ENCODE results near the gene TSHZ1.

TSHZ1 gene, protein sequence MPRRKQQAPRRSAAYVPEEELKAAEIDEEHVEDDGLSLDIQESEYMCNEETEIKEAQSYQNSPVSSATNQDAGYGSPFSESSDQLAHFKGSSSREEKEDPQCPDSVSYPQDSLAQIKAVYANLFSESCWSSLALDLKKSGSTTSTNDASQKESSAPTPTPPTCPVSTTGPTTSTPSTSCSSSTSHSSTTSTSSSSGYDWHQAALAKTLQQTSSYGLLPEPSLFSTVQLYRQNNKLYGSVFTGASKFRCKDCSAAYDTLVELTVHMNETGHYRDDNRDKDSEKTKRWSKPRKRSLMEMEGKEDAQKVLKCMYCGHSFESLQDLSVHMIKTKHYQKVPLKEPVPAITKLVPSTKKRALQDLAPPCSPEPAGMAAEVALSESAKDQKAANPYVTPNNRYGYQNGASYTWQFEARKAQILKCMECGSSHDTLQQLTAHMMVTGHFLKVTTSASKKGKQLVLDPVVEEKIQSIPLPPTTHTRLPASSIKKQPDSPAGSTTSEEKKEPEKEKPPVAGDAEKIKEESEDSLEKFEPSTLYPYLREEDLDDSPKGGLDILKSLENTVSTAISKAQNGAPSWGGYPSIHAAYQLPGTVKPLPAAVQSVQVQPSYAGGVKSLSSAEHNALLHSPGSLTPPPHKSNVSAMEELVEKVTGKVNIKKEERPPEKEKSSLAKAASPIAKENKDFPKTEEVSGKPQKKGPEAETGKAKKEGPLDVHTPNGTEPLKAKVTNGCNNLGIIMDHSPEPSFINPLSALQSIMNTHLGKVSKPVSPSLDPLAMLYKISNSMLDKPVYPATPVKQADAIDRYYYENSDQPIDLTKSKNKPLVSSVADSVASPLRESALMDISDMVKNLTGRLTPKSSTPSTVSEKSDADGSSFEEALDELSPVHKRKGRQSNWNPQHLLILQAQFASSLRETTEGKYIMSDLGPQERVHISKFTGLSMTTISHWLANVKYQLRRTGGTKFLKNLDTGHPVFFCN (N-terminal part only)

DNA sequence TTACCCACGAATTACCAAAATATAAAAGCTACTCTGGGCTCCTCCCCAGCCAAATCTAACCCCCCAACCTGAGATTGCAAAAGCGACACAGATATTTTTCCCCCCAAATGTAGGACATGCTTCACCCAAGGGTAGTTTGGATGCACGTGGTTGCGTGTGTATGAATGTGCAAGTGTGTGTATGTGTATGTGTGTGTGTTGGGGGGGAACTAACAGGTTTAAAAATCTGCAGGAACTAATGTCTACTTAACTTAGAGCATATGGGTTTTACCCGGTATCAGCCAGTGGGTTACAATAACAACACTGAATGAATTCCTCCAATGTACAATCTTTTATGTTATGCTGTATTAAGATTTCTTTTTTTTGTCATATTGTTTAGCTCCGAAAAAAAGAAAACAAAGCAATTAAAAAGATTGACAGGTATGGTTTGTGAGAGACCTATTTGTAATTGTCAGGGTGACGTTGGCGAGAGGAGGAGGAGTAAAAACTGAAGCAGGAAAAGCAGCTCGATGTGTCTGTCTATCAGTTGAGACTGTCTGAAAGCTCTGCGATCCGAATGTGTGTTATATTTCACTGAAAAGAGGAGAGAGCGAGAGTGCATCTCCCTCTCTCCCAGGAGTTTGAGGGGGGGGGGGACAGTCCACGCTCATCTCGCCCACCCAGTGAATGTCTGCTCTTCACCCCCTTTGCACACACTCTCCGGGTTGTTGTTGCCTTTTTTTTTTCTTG is at the start of gene TSHZ1:
TSS of gene TSHZ1 (plus strand) at position 524 of the 728 bp plus-strand sequence. CDS start 1,080 bp downstream, outside the sequence.
- peak in 1 of 2 experiments; percentile 60 for DNase-seq

GRCh38 chr18:75161256-75162028 is 49.2 kb upstream of the TSHZ1 start:
- peak in 1 of 2 experiments; percentile 20 for DNase-seq

DNA sequence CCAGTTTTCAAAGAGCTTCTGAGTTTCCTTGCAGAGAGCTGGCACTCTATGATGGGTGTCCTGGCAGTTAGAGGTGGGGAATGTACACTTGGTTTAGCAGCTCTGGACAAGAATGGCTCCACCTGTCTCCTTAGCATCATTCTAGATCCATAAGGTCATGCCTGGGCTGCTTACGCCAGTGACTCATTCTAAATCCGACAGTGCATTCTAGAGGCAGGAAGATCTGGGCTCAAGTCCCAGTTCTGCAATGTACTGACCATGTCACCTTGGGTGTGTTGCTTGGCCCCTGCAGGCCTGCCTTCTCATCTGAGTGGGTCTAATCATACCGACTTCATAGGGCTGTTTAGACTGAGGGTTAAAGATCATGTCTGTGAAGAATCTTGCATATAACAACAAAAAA is 48.1 kb upstream of the TSHZ1 start:
- no peak for DNase-seq

GRCh38 chr18:75162978-75163377 is 47.6 kb upstream of the TSHZ1 start:
- no peak for DNase-seq

DNA sequence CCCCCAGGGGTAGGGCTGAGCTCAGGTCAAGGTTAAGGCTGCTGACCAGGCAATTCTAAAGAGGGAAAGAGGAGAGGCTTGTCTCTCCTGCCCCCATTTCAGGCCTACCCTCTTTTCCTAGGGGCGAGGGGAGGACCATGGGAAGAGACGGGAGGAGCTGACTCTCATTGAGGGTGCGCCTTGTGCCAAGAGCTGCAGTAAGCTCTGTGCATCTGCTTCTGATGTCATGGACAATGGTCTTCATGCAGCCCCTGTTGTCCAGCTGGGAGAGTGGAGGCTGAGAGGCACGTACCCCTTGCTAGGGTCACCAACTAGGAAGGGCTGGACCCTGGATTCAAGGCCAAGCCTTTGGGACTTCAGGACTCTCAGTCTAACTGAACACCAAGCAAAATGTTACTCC is 46.9 kb upstream of the TSHZ1 start:
- no peak for DNase-seq

GRCh38 chr18:75164479-75164878 is 46.1 kb upstream of the TSHZ1 start:
- DNase-seq: no peak

- DNase-seq: no peak
Observed at GRCh38 chr18:75165926-75166325, 44.7 kb upstream of the TSHZ1 start.

GRCh38 chr18:75167137-75167536 is 43.5 kb upstream of the TSHZ1 start:
- no peak for DNase-seq

DNA sequence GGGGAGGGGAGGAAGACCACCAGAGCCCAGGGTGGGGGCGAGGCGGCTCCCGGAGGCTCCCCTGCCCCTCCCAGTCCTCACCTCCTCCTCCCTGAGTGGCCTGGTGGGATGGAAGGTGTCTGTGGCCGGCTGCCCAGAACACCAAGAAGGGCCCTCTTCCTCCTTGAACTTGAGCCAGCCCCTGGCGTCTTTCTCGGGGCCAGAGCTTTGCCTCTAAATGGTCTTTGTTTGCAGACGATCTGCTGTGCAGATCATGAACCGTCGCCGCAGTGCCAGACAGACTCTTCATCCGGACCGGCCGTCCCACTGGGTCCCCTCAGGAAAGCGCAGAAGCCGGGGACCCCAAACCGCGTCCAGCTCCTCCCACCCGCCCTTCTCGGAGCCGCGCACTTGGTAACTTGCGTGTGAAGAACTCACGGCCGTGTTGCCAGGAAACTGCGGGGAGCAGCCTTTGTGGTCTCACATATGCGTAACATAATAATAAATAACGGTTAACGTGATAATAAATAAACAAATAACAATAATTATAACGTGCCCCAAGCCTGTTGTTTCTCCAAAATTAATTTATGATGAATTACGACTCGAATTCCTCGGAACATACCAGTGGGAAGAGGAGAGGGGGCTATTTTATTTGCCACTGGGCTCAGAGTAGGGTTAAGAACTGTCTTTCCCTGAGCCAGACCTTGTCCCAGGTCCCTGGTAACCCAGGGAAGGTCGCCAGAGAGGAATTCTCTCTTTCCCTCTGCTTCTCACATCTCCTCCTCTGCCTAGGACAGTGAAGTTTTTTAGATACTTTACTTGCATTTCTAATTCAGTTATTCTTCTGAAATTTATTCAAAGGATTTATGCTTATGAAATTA is 42.6 kb upstream of the TSHZ1 start:
- no peak for DNase-seq

GRCh38 chr18:75168619-75169018 is 42.0 kb upstream of the TSHZ1 start:
- no peak for DNase-seq

DNA sequence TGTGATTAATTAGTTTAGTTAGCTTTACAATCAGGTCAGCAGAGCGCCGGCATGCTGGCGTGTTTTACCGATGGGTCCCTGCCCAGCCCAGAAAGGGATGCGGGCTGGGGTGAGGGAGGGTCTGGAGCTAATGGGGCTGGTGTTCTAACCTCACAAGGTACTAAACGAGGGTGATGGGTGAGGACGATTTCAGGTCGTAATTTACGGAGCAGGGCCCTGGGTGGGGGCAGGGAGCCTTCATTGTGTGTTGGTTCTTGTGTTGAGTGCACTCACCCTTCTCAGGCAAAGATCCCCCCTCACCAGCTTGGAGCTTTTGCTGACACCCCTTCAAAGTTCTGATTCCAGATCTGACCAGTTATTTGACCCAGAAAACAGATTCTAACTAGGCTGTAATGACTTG is 41.2 kb upstream of the TSHZ1 start:
- no peak for DNase-seq

GRCh38 chr18:75170022-75170789 is 40.4 kb upstream of the TSHZ1 start:
- no peak for DNase-seq

- DNase-seq: no peak
Observed at GRCh38 chr18:75170916-75171315, 39.7 kb upstream of the TSHZ1 start.

- no peak for DNase-seq
Observed at GRCh38 chr18:75172299-75173124, 38.1 kb upstream of the TSHZ1 start.

- no peak for DNase-seq
Observed at GRCh38 chr18:75173125-75173432, 37.5 kb upstream of the TSHZ1 start.

- DNase-seq: no peak
Observed at GRCh38 chr18:75173738-75174137, 36.9 kb upstream of the TSHZ1 start.

DNA sequence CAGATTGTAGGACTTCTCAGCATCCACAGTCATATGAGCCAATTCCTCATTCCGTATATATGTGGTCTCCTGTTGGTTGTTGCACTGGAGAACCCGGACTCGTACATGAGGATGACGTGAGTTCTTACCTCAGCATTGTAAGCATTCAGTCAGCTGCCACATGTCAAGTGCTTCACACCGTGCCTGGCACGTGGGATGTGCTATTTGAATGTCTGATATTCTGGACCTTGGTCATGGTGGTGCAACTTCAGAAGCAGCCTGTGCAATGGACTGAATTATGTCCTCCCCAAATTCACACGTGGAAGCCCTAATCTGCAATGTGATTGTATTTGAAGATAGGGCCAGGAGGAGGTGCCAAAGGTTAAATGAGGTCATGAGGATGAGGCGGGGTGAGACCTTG is 33.7 kb upstream of the TSHZ1 start:
- DNase-seq: no peak

DNA sequence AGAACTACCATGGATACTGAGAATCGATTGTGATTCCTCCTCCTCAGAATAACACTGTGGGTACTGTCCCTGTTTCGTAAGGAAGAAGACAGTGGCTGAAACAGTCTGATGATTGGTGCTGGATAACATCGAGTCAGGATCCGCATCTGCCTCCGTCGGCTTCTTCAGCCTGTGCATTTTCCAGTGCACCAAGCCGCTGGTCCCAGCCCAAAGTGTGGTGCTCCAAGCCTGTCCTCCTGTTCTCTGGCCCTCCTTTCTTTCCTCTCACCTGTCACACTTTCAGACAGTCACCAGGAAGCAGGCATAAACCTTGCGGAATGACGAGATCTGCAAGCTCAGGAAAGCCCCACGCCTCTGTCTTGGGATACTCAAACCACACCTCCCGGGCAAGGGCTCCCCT is 32.2 kb upstream of the TSHZ1 start:
- no peak for DNase-seq

DNA sequence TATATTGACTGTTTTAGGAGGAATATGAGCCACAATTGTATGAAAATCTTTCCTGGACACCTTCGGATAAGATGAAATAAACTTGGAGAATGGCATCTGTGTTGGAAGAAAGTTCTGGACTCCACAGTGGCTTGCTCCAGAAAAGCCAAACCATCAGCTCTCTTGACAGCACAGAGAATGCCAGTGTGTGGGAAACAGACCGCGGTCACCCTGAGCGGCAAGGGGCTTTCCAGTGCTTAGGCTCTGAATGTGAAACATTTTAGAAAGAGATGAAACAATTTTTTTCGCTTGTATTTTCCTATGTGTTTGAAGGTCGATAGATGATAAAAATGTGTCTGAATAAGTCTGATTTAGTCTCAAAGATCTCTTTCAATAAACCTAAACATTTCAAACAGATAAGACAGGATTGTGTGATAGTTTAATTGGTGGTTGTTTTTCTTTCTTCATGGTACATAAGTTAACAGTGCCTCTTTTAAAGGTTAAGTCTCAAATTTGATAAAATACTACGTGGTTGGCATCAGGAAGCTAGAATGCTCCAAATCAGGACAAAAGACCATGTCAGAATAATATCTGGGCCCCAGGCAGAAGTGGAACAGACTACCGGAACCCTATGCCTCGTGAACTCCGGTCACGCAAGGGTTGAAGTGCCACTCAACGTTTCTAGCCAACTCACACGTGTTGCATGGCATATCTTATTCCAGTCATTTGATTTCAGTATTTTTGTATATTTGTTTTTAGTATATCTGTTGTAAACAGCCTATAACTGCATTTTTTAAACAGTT is 30.6 kb upstream of the TSHZ1 start:
- no peak for DNase-seq
